SK-N-SH treated with all-trans-retinoic acid at 6 μM for 48 hours (cell line): ENCODE results near the gene CRABP2.

Experiments used
- ATAC-seq: fragments of 200-7000 bp; cut with Tn5 transposase; 3 replicates; pipeline ENCODE4 v1.9.1; 2020; ENCODE audit warnings: mild to moderate bottlenecking, moderate library complexity
- BACH2 ChIP-seq: fragments of 250-450 bp; sonication (Bioruptor Pico); IDR thresholded peaks from 2 replicates; pipeline ENCODE4 v1.9.0; 2021; ENCODE audit warnings: mild to moderate bottlenecking, borderline replicate concordance
- CSRNP3 ChIP-seq: fragments of 250-450 bp; sonication (Bioruptor Pico); IDR thresholded peaks from 2 replicates; pipeline ENCODE4 v1.5.1; 2021; ENCODE audit warnings: mild to moderate bottlenecking, moderate library complexity
- GLIS3 ChIP-seq: fragments of 250-450 bp; sonication (Bioruptor Pico); IDR thresholded peaks from 2 replicates; pipeline ENCODE4 v1.5.0; 2020; ENCODE audit warnings: mild to moderate bottlenecking, moderate library complexity
- ISL1 ChIP-seq: fragments of 250-450 bp; sonication (Bioruptor Pico); IDR thresholded peaks from 2 replicates; pipeline ENCODE4 v2.1.2; 2022; ENCODE audit warnings: mild to moderate bottlenecking, moderate library complexity
- OSR1 ChIP-seq: fragments of 250-450 bp; sonication (Bioruptor Pico); IDR thresholded peaks from 2 replicates; pipeline ENCODE4 v1.8.0; 2022; ENCODE audit warnings: moderate library complexity, mild to moderate bottlenecking, inconsistent platforms
- PATZ1 ChIP-seq: fragments of 250-450 bp; sonication (Bioruptor Pico); IDR thresholded peaks from 2 replicates; pipeline ENCODE4 v1.8.0; 2020; ENCODE audit warnings: mild to moderate bottlenecking, moderate library complexity, borderline replicate concordance
- POU6F1 ChIP-seq: fragments of 250-450 bp; sonication (Bioruptor Pico); IDR thresholded peaks from 2 replicates; pipeline ENCODE4 v1.8.0; 2021; ENCODE audit warnings: low read depth, mild to moderate bottlenecking, moderate library complexity, borderline replicate concordance
- PPARA ChIP-seq: fragments of 250-450 bp; sonication (Bioruptor Pico); IDR thresholded peaks from 2 replicates; pipeline ENCODE4 v1.5.0; 2020; ENCODE audit warnings: mild to moderate bottlenecking, borderline replicate concordance
- SNAI2 ChIP-seq: fragments of 250-450 bp; sonication (Bioruptor Pico); IDR thresholded peaks from 2 replicates; pipeline ENCODE4 v1.5.0; 2020; ENCODE audit warnings: mild to moderate bottlenecking, moderate library complexity
- TSHZ2 ChIP-seq: fragments of 250-450 bp; sonication (Bioruptor Pico); IDR thresholded peaks from 2 replicates; pipeline ENCODE4 v1.5.0; 2020; ENCODE audit warnings: mild to moderate bottlenecking, moderate library complexity
- ZC3H10 ChIP-seq: fragments of 250-450 bp; sonication (Bioruptor Pico); IDR thresholded peaks from 2 replicates; pipeline ENCODE4 v1.5.1; 2021; ENCODE audit warnings: mild to moderate bottlenecking, moderate library complexity
- ZFP3 ChIP-seq: fragments of 250-450 bp; sonication (Bioruptor Pico); IDR thresholded peaks from 2 replicates; pipeline ENCODE4 v1.5.0; 2020; ENCODE audit warnings: mild to moderate bottlenecking, moderate library complexity
- ZFP30 ChIP-seq: fragments of 450-650 bp; formaldehyde crosslinking; IDR thresholded peaks from 2 replicates; pipeline ENCODE4 v1.5.0; 2022; ENCODE audit warnings: mild to moderate bottlenecking, moderate library complexity
- ZNF565 ChIP-seq: fragments of 450-650 bp; formaldehyde crosslinking; conservative IDR thresholded peaks from 2 replicates; pipeline ENCODE4 v1.5.0; 2020; ENCODE audit warnings: low read depth, mild to moderate bottlenecking, moderate library complexity
- ZNF70 ChIP-seq: fragments of 450-650 bp; formaldehyde crosslinking; IDR thresholded peaks from 2 replicates; pipeline ENCODE4 v1.5.0; 2020; ENCODE audit warnings: mild to moderate bottlenecking, moderate library complexity
- ZNF8 ChIP-seq: fragments of 450-650 bp; formaldehyde crosslinking; IDR thresholded peaks from 2 replicates; pipeline ENCODE4 v1.5.0; 2020; ENCODE audit warnings: mild to moderate bottlenecking, moderate library complexity

CRABP2 gene

GRCh38 chr1:156654700-156655099 lies 50.7 kb downstream of the CRABP2 start (continued):
- TF ChIP-seq PATZ1 (CRISPR knock-in tag) (no peak), ZNF8 (no peak)
- TF ChIP-seq, all 23 proteins: peak for 0

- TF ChIP-seq ZNF565 (CRISPR knock-in tag) (no peak), PPARA (CRISPR knock-in tag) (no peak), ZFP3 (no peak), ZC3H10 (no peak), ZNF70 (CRISPR knock-in tag) (no peak), OSR1 (CRISPR knock-in tag) (no peak), CSRNP3 (CRISPR knock-in tag) (no peak), SNAI2 (CRISPR knock-in tag) (no peak), PATZ1 (CRISPR knock-in tag) (no peak), POU6F1 (CRISPR knock-in tag) (no peak)
- ATAC-seq: no peak
Observed at GRCh38 chr1:156652992-156653355, 52.4 kb downstream of the CRABP2 start.

GRCh38 chr1:156652131-156652991 lies 53.0 kb downstream of the CRABP2 start:
- ATAC-seq: 0 out of 3 replicates have a peak, but pooled peaks have one; percentile 15
- TF ChIP-seq PATZ1 (CRISPR knock-in tag) (no peak), CSRNP3 (CRISPR knock-in tag) (no peak), ZC3H10 (no peak), ZFP30 (CRISPR knock-in tag) (no peak), BACH2 (CRISPR knock-in tag) (no peak), TSHZ2 (CRISPR knock-in tag) (no peak), GLIS3 (CRISPR knock-in tag) (no peak), PPARA (CRISPR knock-in tag) (no peak), ZNF70 (CRISPR knock-in tag) (no peak), POU6F1 (CRISPR knock-in tag) (no peak), SNAI2 (CRISPR knock-in tag) (no peak), ISL1 (no peak), OSR1 (CRISPR knock-in tag) (no peak), ZFP3 (no peak), ZNF8 (no peak)
